K562 (cell line): ENCODE data around the gene C18orf63. TPM values are rescaled to one million over a fixed set of nuclear protein-coding genes. Genes with fewer than 3 reads are reported as not detected.

Source experiments
- HDAC8 ChIP-seq: fragments of 450-650 bp; IDR thresholded peaks from 2 replicates; pipeline ENCODE4 v1.6.1; 2016; ENCODE audit warnings: mild to moderate bottlenecking, missing genetic modification characterization, moderate library complexity, missing compliant biosample characterization
- KLF10 ChIP-seq: fragments of 250-450 bp; sonication (Bioruptor Pico); IDR thresholded peaks from 2 replicates; pipeline ENCODE4 v1.6.1; 2021; ENCODE audit warnings: matching md5 sums
- RAD21 ChIP-seq, 2 experiments: fragments of 250-450 bp in 1 of 2; fragments of 450-650 bp in 1 of 2; sonication (Bioruptor Pico) in 1 of 2; formaldehyde crosslinking in 1 of 2; IDR thresholded peaks in 1 of 2; conservative IDR thresholded peaks in 1 of 2; 2 replicates each; pipeline versions ENCODE4 v1.4.0 to v1.8.0; 2020 to 2022; ENCODE audit warnings: mild to moderate bottlenecking in 2 of 2, moderate library complexity in 1 of 2
- RCOR1 ChIP-seq, 2 experiments: IDR thresholded peaks; 2 replicates each; pipeline ENCODE4 v1.6.1; 2012; ENCODE audit warnings: low read depth in 2 of 2, low read length in 2 of 2, borderline replicate concordance in 1 of 2, improper control_type of control experiment in 1 of 2
- SMC3 ChIP-seq: conservative IDR thresholded peaks from 2 replicates; pipeline ENCODE4 v1.6.1; 2011; ENCODE audit warnings: low read depth, low read length, improper control_type of control experiment; ENCODE audit not compliant: insufficient read depth
- THRAP3 ChIP-seq: fragments of 450-650 bp; IDR thresholded peaks from 2 replicates; pipeline ENCODE4 v1.6.1; 2016; ENCODE audit warnings: mild to moderate bottlenecking, inconsistent platforms, borderline replicate concordance
- polyA plus RNA-seq, 8 experiments: library from polyadenylated mRNA; depleted of rRNA in 4 of 8; stranded (reverse) in 5 of 8; unstranded in 3 of 8; fragments of >200 nt; fragmentation: Nextera tagmentation in 2 of 8; fragmentation: Illumina TruSeq in 1 of 8; extraction: Ambion mirVana in 2 of 8; extraction: Trizol in 1 of 8; gene quantifications; 2 replicates each; pipeline versions ENCODE4 v1.2.1 to v1.2.3, GENCODE V29; 2011 to 2014; ENCODE audit warnings: inconsistent platforms in 1 of 8, missing spikeins in 1 of 8
- total RNA-seq, 7 experiments: library from RNA; depleted of rRNA in 6 of 7; stranded (reverse); fragments of >200 nt in 6 of 7; fragmentation: Illumina TruSeq in 2 of 7; extraction: Trizol in 2 of 7; gene quantifications; 2 replicates each; pipeline versions ENCODE4 v1.2.1 to v1.2.3, GENCODE V29; 2011 to 2021; ENCODE audit warnings: low replicate concordance in 1 of 7
- TF ChIP-seq, protein P1 (sequence below), 2 experiments: fragments of 450-650 bp; formaldehyde crosslinking in 1 of 2; IDR thresholded peaks; 2 replicates each; pipeline versions ENCODE4 v1.4.0 to v1.6.1; 2014 to 2020; ENCODE audit warnings: mild to moderate bottlenecking in 2 of 2, borderline replicate concordance in 1 of 2, low read depth in 1 of 2
- TF ChIP-seq, protein P2 (sequence below), 2 experiments: fragments of 450-650 bp in 1 of 2; sonication (generic) in 1 of 2; formaldehyde crosslinking; conservative IDR thresholded peaks; 2 replicates each; pipeline versions ENCODE4 v1.4.0 to v1.8.1; 2020 to 2022; ENCODE audit warnings: mild to moderate bottlenecking in 1 of 2, missing genetic modification reagents in 1 of 2

Gene C18orf63
- total and polyA plus RNA-seq, 9 of the 15 experiments (the other 6 are each of a cell fraction or from before 2014, with no cell fraction given): not detected

- TF ChIP-seq, protein P1, sequence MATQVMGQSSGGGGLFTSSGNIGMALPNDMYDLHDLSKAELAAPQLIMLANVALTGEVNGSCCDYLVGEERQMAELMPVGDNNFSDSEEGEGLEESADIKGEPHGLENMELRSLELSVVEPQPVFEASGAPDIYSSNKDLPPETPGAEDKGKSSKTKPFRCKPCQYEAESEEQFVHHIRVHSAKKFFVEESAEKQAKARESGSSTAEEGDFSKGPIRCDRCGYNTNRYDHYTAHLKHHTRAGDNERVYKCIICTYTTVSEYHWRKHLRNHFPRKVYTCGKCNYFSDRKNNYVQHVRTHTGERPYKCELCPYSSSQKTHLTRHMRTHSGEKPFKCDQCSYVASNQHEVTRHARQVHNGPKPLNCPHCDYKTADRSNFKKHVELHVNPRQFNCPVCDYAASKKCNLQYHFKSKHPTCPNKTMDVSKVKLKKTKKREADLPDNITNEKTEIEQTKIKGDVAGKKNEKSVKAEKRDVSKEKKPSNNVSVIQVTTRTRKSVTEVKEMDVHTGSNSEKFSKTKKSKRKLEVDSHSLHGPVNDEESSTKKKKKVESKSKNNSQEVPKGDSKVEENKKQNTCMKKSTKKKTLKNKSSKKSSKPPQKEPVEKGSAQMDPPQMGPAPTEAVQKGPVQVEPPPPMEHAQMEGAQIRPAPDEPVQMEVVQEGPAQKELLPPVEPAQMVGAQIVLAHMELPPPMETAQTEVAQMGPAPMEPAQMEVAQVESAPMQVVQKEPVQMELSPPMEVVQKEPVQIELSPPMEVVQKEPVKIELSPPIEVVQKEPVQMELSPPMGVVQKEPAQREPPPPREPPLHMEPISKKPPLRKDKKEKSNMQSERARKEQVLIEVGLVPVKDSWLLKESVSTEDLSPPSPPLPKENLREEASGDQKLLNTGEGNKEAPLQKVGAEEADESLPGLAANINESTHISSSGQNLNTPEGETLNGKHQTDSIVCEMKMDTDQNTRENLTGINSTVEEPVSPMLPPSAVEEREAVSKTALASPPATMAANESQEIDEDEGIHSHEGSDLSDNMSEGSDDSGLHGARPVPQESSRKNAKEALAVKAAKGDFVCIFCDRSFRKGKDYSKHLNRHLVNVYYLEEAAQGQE (IDR thresholded peaks at IDR 0.05; ENCODE audit: borderline replicate concordance): peak; percentile 49; the same call in 1 of the 2 replicates
- TF ChIP-seq, protein P1 (CRISPR knock-in tag; IDR thresholded peaks at IDR 0.05; ENCODE audit: low read depth): no peak
- TF ChIP-seq KLF10 (CRISPR knock-in tag) (no peak), HDAC8 (tag) (no peak), SMC3 (0 out of 2 replicates have a peak, but pooled peaks have one; percentile 10), RAD21 (CRISPR knock-in tag; conservative IDR thresholded peaks at IDR 0.05 in 1 of 2, IDR thresholded peaks at IDR 0.05 in 1 of 2) (peak; percentile 54 to 57; a peak in 3 of 4 replicates), RCOR1 (IDR thresholded peaks at IDR 0.05; ENCODE audit: borderline replicate concordance in 1 of 2, low read depth in 2 of 2, low read length in 2 of 2) (0 out of 4 replicates have a peak, but pooled peaks of 1 of the 2 experiments have one; percentile 19), THRAP3 (no peak)
- TF ChIP-seq, protein P2, sequence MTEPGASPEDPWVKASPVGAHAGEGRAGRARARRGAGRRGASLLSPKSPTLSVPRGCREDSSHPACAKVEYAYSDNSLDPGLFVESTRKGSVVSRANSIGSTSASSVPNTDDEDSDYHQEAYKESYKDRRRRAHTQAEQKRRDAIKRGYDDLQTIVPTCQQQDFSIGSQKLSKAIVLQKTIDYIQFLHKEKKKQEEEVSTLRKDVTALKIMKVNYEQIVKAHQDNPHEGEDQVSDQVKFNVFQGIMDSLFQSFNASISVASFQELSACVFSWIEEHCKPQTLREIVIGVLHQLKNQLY (CRISPR knock-in tag; conservative IDR thresholded peaks at IDR 0.05): no peak
- TF ChIP-seq, all 486 proteins: peak for 5
Observed at GRCh38 chr18:74331404-74331803, 15.8 kb downstream of the C18orf63 start (continued).
